ENCODE measurements around the gene SLC24A4. TPM values are rescaled to one million over a fixed set of nuclear protein-coding genes. Genes with fewer than 3 reads are reported as not detected.

SLC24A4 gene
- total RNA-seq, 1 experiment from 2014 or later = not detected

DNA sequence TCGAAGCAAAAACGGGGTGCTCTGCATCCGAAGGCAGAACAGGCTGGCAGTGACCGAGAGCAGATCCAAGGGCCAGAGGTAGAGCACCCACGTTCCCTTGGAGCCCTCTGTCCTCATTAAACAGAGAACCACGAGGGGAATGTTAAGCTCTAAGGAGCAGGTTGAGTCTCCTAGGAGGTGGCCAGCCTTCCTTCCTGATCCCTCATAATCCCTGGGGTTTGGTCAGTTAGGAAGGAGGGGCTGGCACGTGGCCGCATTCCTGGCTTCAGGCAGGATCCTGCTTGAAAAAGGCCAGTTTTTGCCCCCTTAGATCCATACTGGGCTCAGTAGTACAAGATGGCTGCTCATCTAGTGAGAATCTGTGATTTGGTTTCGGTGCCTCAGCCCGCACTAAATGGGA lies 57.2 kb downstream of the SLC24A4 start:
- no TSS peak for BruUV-seq (replicated peaks)
- Mint-ChIP-seq H3K4me1 (ENCODE audit: low read depth, unreplicated experiment) (no peaks in the 10 kb centered on the region), H3K9me3 (ENCODE audit: low read depth, unreplicated experiment) (no peaks in the 10 kb centered on the region), H3K27me3 (ENCODE audit: unreplicated experiment) (peaks cover 68% of the 10 kb centered on the region), H3K27ac (ENCODE audit: unreplicated experiment) (no peak overlapping the region), H3K36me3 (ENCODE audit: insufficient read depth, unreplicated experiment) (no peaks in the 10 kb centered on the region), H3K4me3 (ENCODE audit: low read depth, unreplicated experiment) (no peak overlapping the region)
- DNase-seq = no peak
- TF ChIP-seq CTCF (IDR thresholded peaks at IDR 0.05; ENCODE audit: unreplicated experiment) = no peak
- intact Hi-C loops (cut with micrococcal nuclease; ENCODE audit: unreplicated experiment) = no loop called here
- CTCF ChIA-PET = no interaction called here

DNA sequence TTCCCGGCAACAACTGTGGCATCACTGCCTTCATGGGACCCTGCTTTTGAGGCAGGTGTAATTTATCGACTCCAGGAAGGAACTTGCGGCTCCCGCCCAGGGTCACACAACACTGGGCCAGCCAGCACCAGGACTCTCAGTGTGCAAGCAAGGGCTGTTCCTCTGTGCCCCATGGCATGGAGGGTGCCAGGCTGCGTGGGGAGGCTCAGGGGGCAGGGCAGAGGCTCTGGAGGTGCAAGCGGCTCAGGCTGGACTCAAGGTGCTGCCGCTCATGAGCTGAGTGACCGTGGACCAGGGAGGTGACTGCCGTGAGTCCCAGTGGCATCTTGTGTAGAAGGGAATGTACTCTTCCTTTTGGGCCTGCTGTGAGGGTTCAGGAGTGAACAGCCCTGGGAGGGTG lies 57.6 kb downstream of the SLC24A4 start:
- Mint-ChIP-seq H3K27me3 (ENCODE audit: unreplicated experiment) (peaks cover 69% of the 10 kb centered on the region), H3K4me1 (ENCODE audit: low read depth, unreplicated experiment) (no peaks in the 10 kb centered on the region), H3K9me3 (ENCODE audit: low read depth, unreplicated experiment) (no peaks in the 10 kb centered on the region), H3K4me3 (ENCODE audit: low read depth, unreplicated experiment) (no peak overlapping the region), H3K36me3 (ENCODE audit: insufficient read depth, unreplicated experiment) (no peaks in the 10 kb centered on the region), H3K27ac (ENCODE audit: unreplicated experiment) (no peak overlapping the region)
- TF ChIP-seq CTCF (IDR thresholded peaks at IDR 0.05; ENCODE audit: unreplicated experiment) = no peak
- intact Hi-C loops (cut with micrococcal nuclease; ENCODE audit: unreplicated experiment) = no loop called here
- DNase-seq = no peak
- CTCF ChIA-PET = no interaction called here
- BruUV-seq (replicated peaks) = no TSS peak

GRCh38 chr14:92382677-92383076 lies 59.7 kb downstream of the SLC24A4 start:
- DNase-seq = peak; percentile 16
- intact Hi-C loops (cut with micrococcal nuclease; ENCODE audit: unreplicated experiment) = no loop called here

GRCh38 chr14:92383805-92384204 lies 60.8 kb downstream of the SLC24A4 start:
- Mint-ChIP-seq H3K4me3 (ENCODE audit: low read depth, unreplicated experiment) (no peak overlapping the region), H3K27ac (ENCODE audit: unreplicated experiment) (no peak overlapping the region), H3K36me3 (ENCODE audit: insufficient read depth, unreplicated experiment) (no peaks in the 10 kb centered on the region), H3K9me3 (ENCODE audit: low read depth, unreplicated experiment) (no peaks in the 10 kb centered on the region), H3K4me1 (ENCODE audit: low read depth, unreplicated experiment) (no peaks in the 10 kb centered on the region), H3K27me3 (ENCODE audit: unreplicated experiment) (peaks cover 64% of the 10 kb centered on the region)
- no peak for DNase-seq
- CTCF ChIA-PET = no interaction called here
- TF ChIP-seq CTCF (IDR thresholded peaks at IDR 0.05; ENCODE audit: unreplicated experiment) = no peak
- intact Hi-C loops (cut with micrococcal nuclease; ENCODE audit: unreplicated experiment) = no loop called here
- no TSS peak for BruUV-seq (replicated peaks)

More at GRCh38 chr14:92382677-92383076, 59.7 kb downstream of the SLC24A4 start:
- Mint-ChIP-seq H3K27ac (ENCODE audit: unreplicated experiment) (no peak overlapping the region), H3K9me3 (ENCODE audit: low read depth, unreplicated experiment) (no peaks in the 10 kb centered on the region), H3K36me3 (ENCODE audit: insufficient read depth, unreplicated experiment) (no peaks in the 10 kb centered on the region), H3K27me3 (ENCODE audit: unreplicated experiment) (peaks cover 60% of the 10 kb centered on the region), H3K4me1 (ENCODE audit: low read depth, unreplicated experiment) (no peaks in the 10 kb centered on the region), H3K4me3 (ENCODE audit: low read depth, unreplicated experiment) (no peak overlapping the region)
- CTCF ChIA-PET = interaction anchor here (0.7 kb wide), 1 partner anchor 164 kb away, joined by 3 read pairs; no protein-coding TSS in a partner anchor
- BruUV-seq (replicated peaks) = no TSS peak
- peak; percentile 61 for TF ChIP-seq CTCF (IDR thresholded peaks at IDR 0.05; ENCODE audit: unreplicated experiment)
